ENCODE measurements around the gene CHKA.

DNA sequence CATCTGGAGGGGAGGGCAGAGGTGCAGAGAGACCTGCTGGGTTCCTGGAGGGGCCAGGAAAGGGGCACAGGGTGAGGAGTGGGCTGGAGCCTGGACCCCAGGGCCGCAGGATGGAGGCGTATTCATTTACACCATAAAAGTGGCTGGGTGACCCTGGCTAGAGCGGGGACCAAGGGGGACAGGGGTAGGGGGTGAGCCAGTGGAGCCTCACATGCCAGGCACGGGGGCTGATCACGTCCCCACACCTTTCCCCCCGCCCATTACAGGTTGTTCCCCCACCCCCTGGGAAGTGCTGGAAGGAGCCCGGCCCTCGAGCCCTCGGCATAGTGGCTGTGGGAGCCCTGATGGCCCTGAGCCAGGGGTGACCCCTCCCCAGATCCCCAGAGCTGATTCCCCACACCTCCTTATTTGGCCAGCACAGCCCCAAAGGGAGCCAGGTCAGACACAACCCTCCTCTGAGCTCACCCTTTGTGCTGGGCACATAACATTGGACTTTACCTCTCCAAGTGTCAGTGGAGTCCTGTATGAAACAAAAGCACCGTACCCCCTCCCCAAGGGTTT lies 81.6 kb downstream of the CHKA start:
- TF ChIP-seq, protein P1, sequence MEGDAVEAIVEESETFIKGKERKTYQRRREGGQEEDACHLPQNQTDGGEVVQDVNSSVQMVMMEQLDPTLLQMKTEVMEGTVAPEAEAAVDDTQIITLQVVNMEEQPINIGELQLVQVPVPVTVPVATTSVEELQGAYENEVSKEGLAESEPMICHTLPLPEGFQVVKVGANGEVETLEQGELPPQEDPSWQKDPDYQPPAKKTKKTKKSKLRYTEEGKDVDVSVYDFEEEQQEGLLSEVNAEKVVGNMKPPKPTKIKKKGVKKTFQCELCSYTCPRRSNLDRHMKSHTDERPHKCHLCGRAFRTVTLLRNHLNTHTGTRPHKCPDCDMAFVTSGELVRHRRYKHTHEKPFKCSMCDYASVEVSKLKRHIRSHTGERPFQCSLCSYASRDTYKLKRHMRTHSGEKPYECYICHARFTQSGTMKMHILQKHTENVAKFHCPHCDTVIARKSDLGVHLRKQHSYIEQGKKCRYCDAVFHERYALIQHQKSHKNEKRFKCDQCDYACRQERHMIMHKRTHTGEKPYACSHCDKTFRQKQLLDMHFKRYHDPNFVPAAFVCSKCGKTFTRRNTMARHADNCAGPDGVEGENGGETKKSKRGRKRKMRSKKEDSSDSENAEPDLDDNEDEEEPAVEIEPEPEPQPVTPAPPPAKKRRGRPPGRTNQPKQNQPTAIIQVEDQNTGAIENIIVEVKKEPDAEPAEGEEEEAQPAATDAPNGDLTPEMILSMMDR (IDR thresholded peaks at IDR 0.05; ENCODE audit: low read length): no peak
- TF ChIP-seq EZH2phosphoT487 (IDR thresholded peaks at IDR 0.05; ENCODE audit: low read length) (no peak), EZH2 (optimal IDR thresholded peaks at IDR 0.05; ENCODE audit: low read depth, low read length) (no peak)

Measured in MM.1S (cell line).